Liver (tissue), 9 donors: ENCODE data around the gene EXD3. TPM values are rescaled to one million over a fixed set of nuclear protein-coding genes. Genes with fewer than 3 reads are reported as not detected.

ENCODE experiments used
- DNase-seq: peaks from one replicate; pipeline ENCODE4 v3.0.0-alpha.2; 2017; ENCODE audit warnings: low spot score
- H3K27ac ChIP-seq, 2 donors: one replicate each; pipeline ENCODE4 v1.7.0; 2013; ENCODE audit warnings: inconsistent platforms in 2 of 2, low read length in 2 of 2, control low read depth in 1 of 2, low read depth in 1 of 2, mild to moderate bottlenecking in 1 of 2
- H3K27me3 ChIP-seq, 4 donors: one replicate each; pipeline versions ENCODE4 v1.6.1 to v1.7.0; 2013; ENCODE audit warnings: low read length in 3 of 4, inconsistent platforms in 1 of 4, mild to moderate bottlenecking in 1 of 4, moderate library complexity in 1 of 4; ENCODE audit not compliant: control insufficient read depth in 4 of 4, insufficient read depth in 4 of 4
- H3K36me3 ChIP-seq, 4 donors: one replicate each; pipeline versions ENCODE4 v1.6.1 to v1.7.0; 2013; ENCODE audit warnings: low read length in 3 of 4, mild to moderate bottlenecking in 3 of 4, low read depth in 1 of 4, moderate library complexity in 1 of 4; ENCODE audit not compliant: control insufficient read depth in 4 of 4, insufficient read depth in 3 of 4
- H3K4me1 ChIP-seq, 4 donors: one replicate each; pipeline versions ENCODE4 v1.6.1 to v1.7.0; 2013; ENCODE audit warnings: low read length in 3 of 4, mild to moderate bottlenecking in 3 of 4, moderate library complexity in 1 of 4; ENCODE audit not compliant: control insufficient read depth in 4 of 4, insufficient read depth in 4 of 4
- H3K4me3 ChIP-seq, 3 donors: one replicate each; pipeline versions ENCODE4 v1.6.1 to v1.7.0; 2013; ENCODE audit warnings: low read length in 3 of 3, control low read depth in 1 of 3, low read depth in 1 of 3, mild to moderate bottlenecking in 1 of 3
- H3K9ac ChIP-seq, 2 donors: one replicate each; pipeline ENCODE4 v1.7.0; 2013; ENCODE audit warnings: low read length in 2 of 2, mild to moderate bottlenecking in 2 of 2, moderate library complexity in 2 of 2, control low read depth in 1 of 2, low read depth in 1 of 2
- H3K9me3 ChIP-seq, 4 donors: one replicate each; pipeline versions ENCODE4 v1.6.1 to v1.7.0; 2013; ENCODE audit warnings: low read length in 3 of 4; ENCODE audit not compliant: control insufficient read depth in 4 of 4
- ATF3 ChIP-seq: IDR thresholded peaks from 2 replicates; pipeline ENCODE4 v1.6.1; 2016; ENCODE audit warnings: antibody characterized with exemption
- CTCF ChIP-seq: fragments of 150-350 bp; IDR thresholded peaks from 2 replicates; pipeline ENCODE4 v1.5.1; 2017; ENCODE audit warnings: improper control_type of control experiment, low read depth, low read length; ENCODE audit not compliant: missing input control
- EGR1 ChIP-seq, 2 donors: IDR thresholded peaks; 2 replicates each; pipeline ENCODE4 v1.6.1; 2016 to 2018; ENCODE audit warnings: antibody characterized with exemption in 2 of 2, low read depth in 2 of 2
- FOXA1 ChIP-seq: IDR thresholded peaks from 2 replicates; pipeline ENCODE4 v1.6.1; 2016; ENCODE audit warnings: antibody characterized with exemption
- FOXA2 ChIP-seq: IDR thresholded peaks from 2 replicates; pipeline ENCODE4 v1.6.1; 2016; ENCODE audit warnings: antibody characterized with exemption
- GABPA ChIP-seq, 2 donors: IDR thresholded peaks in 1 of 2; conservative IDR thresholded peaks in 1 of 2; 2 replicates each; pipeline ENCODE4 v1.6.1; 2016; ENCODE audit warnings: antibody characterized with exemption in 2 of 2, mild to moderate bottlenecking in 1 of 2, moderate library complexity in 1 of 2
- HNF4A ChIP-seq, 2 donors: conservative IDR thresholded peaks; 2 replicates each; pipeline ENCODE4 v1.6.1; 2016; ENCODE audit warnings: antibody characterized with exemption in 2 of 2, mild to moderate bottlenecking in 2 of 2
- HNF4G ChIP-seq: IDR thresholded peaks from 2 replicates; pipeline ENCODE4 v1.6.1; 2016; ENCODE audit warnings: antibody characterized with exemption
- JUND ChIP-seq, 2 donors: IDR thresholded peaks; 2 replicates each; pipeline ENCODE4 v1.6.1; 2016; ENCODE audit warnings: antibody characterized with exemption in 2 of 2
- NR2F2 ChIP-seq: IDR thresholded peaks from 2 replicates; pipeline ENCODE4 v1.6.1; 2016; ENCODE audit warnings: antibody characterized with exemption
- RAD21 ChIP-seq, 2 donors: IDR thresholded peaks; 2 replicates each; pipeline ENCODE4 v1.6.1; 2016; ENCODE audit warnings: antibody characterized with exemption in 2 of 2, mild to moderate bottlenecking in 2 of 2
- RXRA ChIP-seq, 2 donors: IDR thresholded peaks; 2 replicates each; pipeline ENCODE4 v1.6.1; 2017 to 2018; ENCODE audit warnings: antibody characterized with exemption in 2 of 2, mild to moderate bottlenecking in 1 of 2
- SP1 ChIP-seq: IDR thresholded peaks from 2 replicates; pipeline ENCODE4 v1.6.1; 2018; ENCODE audit warnings: antibody characterized with exemption, mild to moderate bottlenecking
- TAF1 ChIP-seq: conservative IDR thresholded peaks from 2 replicates; pipeline ENCODE4 v1.6.1; 2016; ENCODE audit warnings: antibody characterized with exemption, mild to moderate bottlenecking
- YY1 ChIP-seq: IDR thresholded peaks from 2 replicates; pipeline ENCODE4 v1.6.1; 2016; ENCODE audit warnings: antibody characterized with exemption, mild to moderate bottlenecking
- WGBS: extraction: QIAGEN DNeasy Blood & Tissue Kit; methylation state at CpG from one replicate; pipeline ENCODE4 v1.1.7; 2013; 5-methylcytosine and 5-hydroxymethylcytosine counted together
- polyA plus RNA-seq, 2 donors: library from polyadenylated mRNA; stranded (reverse) in 1 of 2; unstranded in 1 of 2; fragments of 200-250 nt in 1 of 2; fragments of >200 nt in 1 of 2; fragmentation: Nextera tagmentation in 1 of 2; extraction: Ambion mirVana in 1 of 2; gene quantifications; one replicate each; pipeline versions ENCODE4 v1.2.1 to v1.2.3, GENCODE V29; 2013 to 2015
- total RNA-seq, 2 donors: library from RNA; depleted of rRNA; stranded (reverse); fragments of >200 nt; gene quantifications; one replicate each; pipeline ENCODE4 v1.2.3, GENCODE V29; 2014
- TF ChIP-seq, protein P1 (sequence below): IDR thresholded peaks from 2 replicates; pipeline ENCODE4 v1.6.1; 2016; ENCODE audit warnings: antibody characterized with exemption
- TF ChIP-seq, protein P2 (sequence below): IDR thresholded peaks from 2 replicates; pipeline ENCODE4 v1.6.1; 2016; ENCODE audit warnings: antibody characterized with exemption, mild to moderate bottlenecking
- TF ChIP-seq, protein P3 (sequence below): IDR thresholded peaks from 2 replicates; pipeline ENCODE4 v1.6.1; 2016; ENCODE audit warnings: antibody characterized with exemption
- donor health status: healthy.
- donor health status: healthy.
- donor health status: healthy.
- donor health status: healthy.
- donor health status: healthy.

The EXD3 gene
- total and polyA plus RNA-seq, 4 donors = 2.5 to 6.7 (median 3.7) TPM

GRCh38 chr9:137380606-137381005 is 42.4 kb downstream of the EXD3 start:
- H3K36me3 ChIP-seq = no peaks in the 10 kb centered on the region
- DNase-seq = no peak
- no peak overlapping the region for H3K9ac ChIP-seq
- H3K9me3 ChIP-seq = no peaks in the 10 kb centered on the region
- no peak for TF ChIP-seq HNF4A (conservative IDR thresholded peaks at IDR 0.05)
- no peak for TF ChIP-seq JUND (IDR thresholded peaks at IDR 0.05)
- no peak for TF ChIP-seq YY1
- no peak overlapping the region for H3K4me3 ChIP-seq
- no peaks in the 10 kb centered on the region for H3K4me1 ChIP-seq
- WGBS = 91% methylated on average over 7 of the region's 7 CpGs
- no peak overlapping the region for H3K27ac ChIP-seq
- H3K27me3 ChIP-seq = no peaks in the 10 kb centered on the region

GRCh38 chr9:137380171-137380570 is 42.8 kb downstream of the EXD3 start:
- H3K4me3 ChIP-seq = no peak overlapping the region
- no peaks in the 10 kb centered on the region for H3K4me1 ChIP-seq
- H3K9me3 ChIP-seq = no peaks in the 10 kb centered on the region
- no peaks in the 10 kb centered on the region for H3K36me3 ChIP-seq
- 82% methylated on average over 16 of the region's 16 CpGs for WGBS
- H3K27me3 ChIP-seq = no peaks in the 10 kb centered on the region
- TF ChIP-seq ATF3 = no peak
- no peak for TF ChIP-seq SP1
- TF ChIP-seq GABPA (IDR thresholded peaks at IDR 0.05 in 1 of 2, conservative IDR thresholded peaks at IDR 0.05 in 1 of 2) = no peak
- TF ChIP-seq YY1 = no peak
- TF ChIP-seq NR2F2 = no peak
- no peak for TF ChIP-seq RAD21 (IDR thresholded peaks at IDR 0.05)
- TF ChIP-seq HNF4G = no peak
- no peak for TF ChIP-seq TAF1
- TF ChIP-seq, protein P1, sequence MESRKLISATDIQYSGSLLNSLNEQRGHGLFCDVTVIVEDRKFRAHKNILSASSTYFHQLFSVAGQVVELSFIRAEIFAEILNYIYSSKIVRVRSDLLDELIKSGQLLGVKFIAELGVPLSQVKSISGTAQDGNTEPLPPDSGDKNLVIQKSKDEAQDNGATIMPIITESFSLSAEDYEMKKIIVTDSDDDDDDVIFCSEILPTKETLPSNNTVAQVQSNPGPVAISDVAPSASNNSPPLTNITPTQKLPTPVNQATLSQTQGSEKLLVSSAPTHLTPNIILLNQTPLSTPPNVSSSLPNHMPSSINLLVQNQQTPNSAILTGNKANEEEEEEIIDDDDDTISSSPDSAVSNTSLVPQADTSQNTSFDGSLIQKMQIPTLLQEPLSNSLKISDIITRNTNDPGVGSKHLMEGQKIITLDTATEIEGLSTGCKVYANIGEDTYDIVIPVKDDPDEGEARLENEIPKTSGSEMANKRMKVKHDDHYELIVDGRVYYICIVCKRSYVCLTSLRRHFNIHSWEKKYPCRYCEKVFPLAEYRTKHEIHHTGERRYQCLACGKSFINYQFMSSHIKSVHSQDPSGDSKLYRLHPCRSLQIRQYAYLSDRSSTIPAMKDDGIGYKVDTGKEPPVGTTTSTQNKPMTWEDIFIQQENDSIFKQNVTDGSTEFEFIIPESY = no peak
- TF ChIP-seq CTCF = no peak
- TF ChIP-seq JUND (IDR thresholded peaks at IDR 0.05) = no peak
- no peak overlapping the region for H3K9ac ChIP-seq
- DNase-seq = no peak
- H3K27ac ChIP-seq = no peak overlapping the region

DNA sequence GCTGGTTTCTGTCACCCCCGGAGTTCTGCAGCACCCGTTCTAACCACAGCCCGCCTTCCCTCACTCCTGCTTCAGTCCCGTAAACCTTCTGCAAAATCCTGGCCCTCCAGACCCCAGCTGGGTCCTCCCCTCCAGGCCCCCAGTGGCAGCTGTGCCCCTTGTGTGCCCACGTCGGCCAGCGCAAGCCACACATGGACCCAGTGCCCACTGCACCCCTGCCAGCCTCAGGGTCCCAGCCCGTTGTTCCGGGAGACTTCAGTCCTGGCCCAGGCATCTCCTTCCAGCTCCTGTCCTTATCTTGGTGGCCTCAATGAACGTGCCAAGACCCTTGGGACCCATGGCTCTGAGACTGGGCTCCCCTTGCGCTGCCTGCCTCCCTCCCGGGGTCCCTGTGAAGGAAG is 43.2 kb downstream of the EXD3 start:
- no peak for TF ChIP-seq GABPA (IDR thresholded peaks at IDR 0.05 in 1 of 2, conservative IDR thresholded peaks at IDR 0.05 in 1 of 2)
- TF ChIP-seq JUND (IDR thresholded peaks at IDR 0.05) = no peak
- no peak for TF ChIP-seq ATF3
- TF ChIP-seq RXRA (IDR thresholded peaks at IDR 0.05) = no peak
- TF ChIP-seq SP1 = no peak
- no peak for TF ChIP-seq RAD21 (IDR thresholded peaks at IDR 0.05)
- TF ChIP-seq, protein P2, sequence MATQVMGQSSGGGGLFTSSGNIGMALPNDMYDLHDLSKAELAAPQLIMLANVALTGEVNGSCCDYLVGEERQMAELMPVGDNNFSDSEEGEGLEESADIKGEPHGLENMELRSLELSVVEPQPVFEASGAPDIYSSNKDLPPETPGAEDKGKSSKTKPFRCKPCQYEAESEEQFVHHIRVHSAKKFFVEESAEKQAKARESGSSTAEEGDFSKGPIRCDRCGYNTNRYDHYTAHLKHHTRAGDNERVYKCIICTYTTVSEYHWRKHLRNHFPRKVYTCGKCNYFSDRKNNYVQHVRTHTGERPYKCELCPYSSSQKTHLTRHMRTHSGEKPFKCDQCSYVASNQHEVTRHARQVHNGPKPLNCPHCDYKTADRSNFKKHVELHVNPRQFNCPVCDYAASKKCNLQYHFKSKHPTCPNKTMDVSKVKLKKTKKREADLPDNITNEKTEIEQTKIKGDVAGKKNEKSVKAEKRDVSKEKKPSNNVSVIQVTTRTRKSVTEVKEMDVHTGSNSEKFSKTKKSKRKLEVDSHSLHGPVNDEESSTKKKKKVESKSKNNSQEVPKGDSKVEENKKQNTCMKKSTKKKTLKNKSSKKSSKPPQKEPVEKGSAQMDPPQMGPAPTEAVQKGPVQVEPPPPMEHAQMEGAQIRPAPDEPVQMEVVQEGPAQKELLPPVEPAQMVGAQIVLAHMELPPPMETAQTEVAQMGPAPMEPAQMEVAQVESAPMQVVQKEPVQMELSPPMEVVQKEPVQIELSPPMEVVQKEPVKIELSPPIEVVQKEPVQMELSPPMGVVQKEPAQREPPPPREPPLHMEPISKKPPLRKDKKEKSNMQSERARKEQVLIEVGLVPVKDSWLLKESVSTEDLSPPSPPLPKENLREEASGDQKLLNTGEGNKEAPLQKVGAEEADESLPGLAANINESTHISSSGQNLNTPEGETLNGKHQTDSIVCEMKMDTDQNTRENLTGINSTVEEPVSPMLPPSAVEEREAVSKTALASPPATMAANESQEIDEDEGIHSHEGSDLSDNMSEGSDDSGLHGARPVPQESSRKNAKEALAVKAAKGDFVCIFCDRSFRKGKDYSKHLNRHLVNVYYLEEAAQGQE = no peak
- no peak for TF ChIP-seq NR2F2
- TF ChIP-seq, protein P3, sequence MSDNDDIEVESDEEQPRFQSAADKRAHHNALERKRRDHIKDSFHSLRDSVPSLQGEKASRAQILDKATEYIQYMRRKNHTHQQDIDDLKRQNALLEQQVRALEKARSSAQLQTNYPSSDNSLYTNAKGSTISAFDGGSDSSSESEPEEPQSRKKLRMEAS = no peak
- no peak for TF ChIP-seq EGR1 (IDR thresholded peaks at IDR 0.05; ENCODE audit: low read depth in 2 of 2)
- TF ChIP-seq HNF4A (conservative IDR thresholded peaks at IDR 0.05) = no peak
- no peak for TF ChIP-seq FOXA1
- no peak for TF ChIP-seq TAF1
- no peak for TF ChIP-seq FOXA2
- no peak for TF ChIP-seq YY1
- TF ChIP-seq, protein P1 = no peak
- DNase-seq = no peak
- no peaks in the 10 kb centered on the region for H3K9me3 ChIP-seq

More for the DNA sequence above, 43.2 kb downstream of the EXD3 start:
- H3K4me1 ChIP-seq = no peaks in the 10 kb centered on the region
- no peaks in the 10 kb centered on the region for H3K27me3 ChIP-seq
- H3K36me3 ChIP-seq = no peaks in the 10 kb centered on the region
- WGBS = 95% methylated on average over 12 of the region's 12 CpGs
- H3K9ac ChIP-seq = no peak overlapping the region
- H3K4me3 ChIP-seq = no peak overlapping the region
- no peak overlapping the region for H3K27ac ChIP-seq
